GDM1 (cell line): ENCODE results near the gene RMC1.
"Not testable (repeated sequence)": the region's sequence is repeated elsewhere in the genome, so short reads cannot be mapped to it uniquely, and the experiment has no call there.

Source experiments
- DNase-seq: peaks from one replicate; lab custom pipeline; 2025; lab: John Stamatoyannopoulos, UW

RMC1 gene

GRCh38 chr18:23532848-23533247 is 29.5 kb downstream of the RMC1 start:
- DNase-seq = no peak

GRCh38 chr18:23534276-23534675 is 31.0 kb downstream of the RMC1 start:
- DNase-seq = no peak

- DNase-seq = no peak
These were observed 32.9 kb downstream of the RMC1 start for GRCh38 chr18:23536204-23536603.

GRCh38 chr18:23537274-23537673 is 34.0 kb downstream of the RMC1 start:
- DNase-seq = no peak

GRCh38 chr18:23538001-23538400 is 34.7 kb downstream of the RMC1 start:
- DNase-seq = no peak

GRCh38 chr18:23538870-23539269 is 35.6 kb downstream of the RMC1 start:
- DNase-seq = no peak

GRCh38 chr18:23539296-23539695 is 36.0 kb downstream of the RMC1 start:
- no peak for DNase-seq

GRCh38 chr18:23539911-23540525 is 36.7 kb downstream of the RMC1 start:
- DNase-seq = no peak

GRCh38 chr18:23540867-23541266 is 37.6 kb downstream of the RMC1 start:
- peak; percentile 29 for DNase-seq

- DNase-seq = no peak
These were observed 38.2 kb downstream of the RMC1 start for GRCh38 chr18:23541349-23542093.

- no peak for DNase-seq
These were observed 39.1 kb downstream of the RMC1 start for GRCh38 chr18:23542461-23542860.

GRCh38 chr18:23545247-23545789 is 42.0 kb downstream of the RMC1 start:
- no peak for DNase-seq

GRCh38 chr18:23547306-23547705 is 44.0 kb downstream of the RMC1 start:
- DNase-seq = no peak

GRCh38 chr18:23547846-23548245 is 44.5 kb downstream of the RMC1 start:
- DNase-seq = no peak

- no peak for DNase-seq
These were observed 45.0 kb downstream of the RMC1 start for GRCh38 chr18:23548275-23548674.

GRCh38 chr18:23548719-23549118 is 45.4 kb downstream of the RMC1 start:
- no peak for DNase-seq

GRCh38 chr18:23550898-23551297 is 47.6 kb downstream of the RMC1 start:
- DNase-seq = no peak

- DNase-seq = no peak
These were observed 48.7 kb downstream of the RMC1 start for GRCh38 chr18:23551978-23552377.

- DNase-seq = no peak
These were observed 49.2 kb downstream of the RMC1 start for GRCh38 chr18:23552505-23552904.

GRCh38 chr18:23553887-23554286 is 50.6 kb downstream of the RMC1 start:
- DNase-seq = no peak

- DNase-seq = no peak
These were observed 53.0 kb downstream of the RMC1 start for GRCh38 chr18:23556145-23556780.

GRCh38 chr18:23557511-23557910 is 54.2 kb downstream of the RMC1 start:
- not testable (repeated sequence) for DNase-seq

- no peak for DNase-seq
These were observed 56.9 kb downstream of the RMC1 start for GRCh38 chr18:23560186-23560585.
